ENCODE data around the gene AJAP1.

AJAP1 gene

GRCh38 chr1:4772294-4773010 lies 118.0 kb downstream of the AJAP1 start:
- no peak for DNase-seq

GRCh38 chr1:4773226-4773625 lies 118.8 kb downstream of the AJAP1 start:
- no peak for DNase-seq
- intact Hi-C loops (cut with DNase I), result loop anchor here (10.0 kb wide), 1 partner anchor 118 kb away; the partner anchor contains the start of gene AJAP1

More at GRCh38 chr1:4772294-4773010, 118.0 kb downstream of the AJAP1 start:
- intact Hi-C loops (cut with DNase I), result loop anchor here (10.0 kb wide), 1 partner anchor 118 kb away; the partner anchor contains the start of gene AJAP1

GRCh38 chr1:4775506-4775905 lies 121.1 kb downstream of the AJAP1 start:
- intact Hi-C loops (cut with DNase I), result loop anchor here (10.0 kb wide), 1 partner anchor 121 kb away; the partner anchor contains the start of gene AJAP1
- DNase-seq, result no peak

- peak in 41 of 42 donors; percentile 35 to 85 (median 60) for DNase-seq
- intact Hi-C loops (cut with DNase I), result loop anchor here (10.0 kb wide), 1 partner anchor 123 kb away; the partner anchor contains the start of gene AJAP1
Observed at GRCh38 chr1:4778056-4778455, 123.6 kb downstream of the AJAP1 start.

GRCh38 chr1:4781646-4782045 lies 127.2 kb downstream of the AJAP1 start:
- intact Hi-C loops (cut with DNase I), result no loop called here
- DNase-seq, result no peak

GRCh38 chr1:4784761-4785160 lies 130.4 kb downstream of the AJAP1 start:
- intact Hi-C loops (cut with DNase I), result no loop called here
- DNase-seq, result no peak

GRCh38 chr1:4786055-4786454 lies 131.6 kb downstream of the AJAP1 start:
- DNase-seq, result no peak
- intact Hi-C loops (cut with DNase I), result no loop called here

GRCh38 chr1:4787551-4787950 lies 133.1 kb downstream of the AJAP1 start:
- intact Hi-C loops (cut with DNase I), result no loop called here
- peak in 3 of 42 donors; percentile 16 to 22 (median 17) for DNase-seq

GRCh38 chr1:4792565-4792964 lies 138.2 kb downstream of the AJAP1 start:
- no peak for DNase-seq
- intact Hi-C loops (cut with DNase I), result no loop called here

- intact Hi-C loops (cut with DNase I), result no loop called here
- peak in 2 of 42 donors; percentile 6 to 31 for DNase-seq
Observed at GRCh38 chr1:4794020-4794780, 139.8 kb downstream of the AJAP1 start.

- peak in 4 of 42 donors; percentile 19 to 60 (median 46) for DNase-seq
- intact Hi-C loops (cut with DNase I), result no loop called here
Observed at GRCh38 chr1:4796161-4797015, 142.0 kb downstream of the AJAP1 start.

- intact Hi-C loops (cut with DNase I), result no loop called here
- peak in 1 of 42 donors; percentile 32 for DNase-seq
Observed at GRCh38 chr1:4797016-4797410, 142.6 kb downstream of the AJAP1 start.

GRCh38 chr1:4797429-4797828 lies 143.0 kb downstream of the AJAP1 start:
- intact Hi-C loops (cut with DNase I), result no loop called here
- DNase-seq, result peak in 1 of 42 donors; percentile 28

- DNase-seq, result peak; percentile 58 to 92 (median 82)
- intact Hi-C loops (cut with DNase I), result no loop called here
Observed at GRCh38 chr1:4801192-4801924, 146.9 kb downstream of the AJAP1 start.

- intact Hi-C loops (cut with DNase I), result no loop called here
- peak in 1 of 42 donors; percentile 25 for DNase-seq
Observed at GRCh38 chr1:4802024-4802423, 147.6 kb downstream of the AJAP1 start.

- intact Hi-C loops (cut with DNase I), result no loop called here
- DNase-seq, result peak in 1 of 42 donors; percentile 8
Observed at GRCh38 chr1:4803335-4803734, 148.9 kb downstream of the AJAP1 start.

GRCh38 chr1:4805987-4806386 lies 151.6 kb downstream of the AJAP1 start:
- intact Hi-C loops (cut with DNase I), result no loop called here
- DNase-seq, result no peak

GRCh38 chr1:4820543-4820942 lies 166.1 kb downstream of the AJAP1 start:
- no peak for DNase-seq
- intact Hi-C loops (cut with DNase I), result no loop called here

Data from head of caudate nucleus (tissue), 42 donors.